GM18867 (cell line): Measurements from ENCODE around the gene ANKFY1.
"Not testable (repeated sequence)": the region's sequence is repeated elsewhere in the genome, so short reads cannot be mapped to it uniquely, and the experiment has no call there.

Source experiments
- ATAC-seq: cut with Tn5 transposase; IDR thresholded peaks from one replicate; pipeline ENCODE4 v1.9.1; 2021; ENCODE audit warnings: mild to moderate bottlenecking, moderate library complexity; ENCODE audit not compliant: unreplicated experiment

ANKFY1 gene

DNA sequence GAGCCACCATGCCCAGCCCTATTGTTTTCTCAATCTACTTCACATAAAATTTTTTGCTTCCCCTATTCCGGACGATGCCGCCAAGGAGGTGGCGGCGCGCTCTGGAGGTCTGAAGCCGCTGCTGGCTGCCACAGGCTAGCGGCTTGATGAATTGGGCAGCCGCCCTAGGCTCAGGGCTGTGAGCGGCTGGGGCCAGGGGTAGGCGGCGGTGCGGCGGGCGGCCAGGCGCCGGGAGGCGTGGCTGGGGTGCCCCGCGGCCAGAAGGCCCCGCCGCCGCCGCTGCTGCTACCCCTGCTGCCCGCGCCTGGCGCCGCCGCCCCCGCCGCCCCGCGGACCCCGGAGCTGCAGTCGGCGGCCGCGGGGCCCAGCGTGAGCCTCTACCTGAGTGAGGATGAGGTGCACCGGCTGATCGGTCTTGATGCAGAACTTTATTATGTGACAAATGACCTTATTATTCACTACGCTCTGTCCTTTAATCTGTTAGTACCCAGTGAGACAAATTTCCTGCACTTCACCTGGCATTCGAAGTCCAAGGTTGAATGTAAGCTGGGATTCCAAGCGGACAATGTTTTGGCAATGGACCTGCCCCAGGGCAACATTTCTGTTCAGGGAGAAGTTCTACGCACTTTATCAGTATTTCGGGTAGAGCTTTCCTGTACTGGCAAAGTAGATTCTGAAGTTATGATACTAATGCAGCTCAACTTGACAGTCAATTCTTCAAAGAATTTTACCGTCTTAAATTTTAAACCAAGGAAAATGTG, 41.7 kb downstream of the ANKFY1 start:
- ATAC-seq, result no peak

DNA sequence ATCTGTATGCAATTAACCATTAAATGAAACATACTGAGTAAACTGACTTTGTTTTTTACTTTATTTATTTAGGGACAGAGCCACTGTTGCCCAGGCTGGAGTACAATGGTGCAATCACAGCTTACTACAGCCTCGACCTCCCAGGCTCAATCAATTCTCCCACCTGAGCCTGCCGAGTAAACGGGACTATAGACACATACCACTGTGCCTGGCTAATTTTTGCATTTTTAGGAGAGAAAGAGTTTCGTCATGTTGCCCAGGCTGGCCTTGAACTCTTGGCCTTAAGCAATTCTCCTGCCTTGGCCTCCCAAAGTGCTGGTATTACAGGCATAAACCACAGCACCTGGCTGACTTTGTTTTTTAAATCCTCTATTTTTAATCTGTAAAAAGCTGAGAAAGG, 42.6 kb downstream of the ANKFY1 start:
- no peak for ATAC-seq

DNA sequence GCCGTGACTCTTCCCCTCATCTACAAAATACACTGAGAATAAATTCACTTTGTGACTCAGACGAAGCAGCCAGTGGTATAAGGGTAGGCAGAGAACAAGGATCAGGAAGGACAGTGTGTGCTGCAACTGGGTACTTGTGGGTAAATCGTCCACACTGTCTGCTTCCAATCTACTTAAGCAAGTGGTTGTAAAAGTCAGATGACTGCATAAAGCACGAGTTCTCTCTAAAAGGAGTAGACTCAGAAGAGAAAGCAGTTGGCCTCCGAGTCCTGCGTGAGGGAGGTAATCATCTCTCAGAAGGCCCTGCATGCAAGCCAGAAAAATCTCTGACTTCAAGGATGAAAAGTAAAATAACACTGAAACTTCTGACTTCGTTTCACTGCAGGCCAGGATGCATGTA, 43.1 kb downstream of the ANKFY1 start:
- ATAC-seq, result no peak

DNA sequence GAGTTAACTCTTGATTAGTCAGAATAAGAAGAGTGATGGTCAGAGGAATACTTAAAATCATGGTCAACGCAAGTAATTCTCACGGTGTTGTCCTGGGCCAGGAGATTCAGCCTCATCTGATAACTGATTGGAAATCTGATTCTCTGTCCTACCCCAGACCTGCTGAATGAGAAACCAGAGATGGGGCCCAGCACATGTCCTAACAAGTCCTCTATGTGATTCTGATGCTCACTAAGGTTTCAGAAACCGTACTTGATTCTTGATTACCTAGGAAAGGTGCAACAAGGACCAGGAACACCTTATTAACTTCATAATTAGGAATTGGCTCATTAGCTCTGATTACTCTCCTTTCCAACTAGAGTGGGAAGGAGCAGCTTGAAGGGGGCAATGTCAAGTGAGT, 44.5 kb downstream of the ANKFY1 start:
- ATAC-seq, result no peak

DNA sequence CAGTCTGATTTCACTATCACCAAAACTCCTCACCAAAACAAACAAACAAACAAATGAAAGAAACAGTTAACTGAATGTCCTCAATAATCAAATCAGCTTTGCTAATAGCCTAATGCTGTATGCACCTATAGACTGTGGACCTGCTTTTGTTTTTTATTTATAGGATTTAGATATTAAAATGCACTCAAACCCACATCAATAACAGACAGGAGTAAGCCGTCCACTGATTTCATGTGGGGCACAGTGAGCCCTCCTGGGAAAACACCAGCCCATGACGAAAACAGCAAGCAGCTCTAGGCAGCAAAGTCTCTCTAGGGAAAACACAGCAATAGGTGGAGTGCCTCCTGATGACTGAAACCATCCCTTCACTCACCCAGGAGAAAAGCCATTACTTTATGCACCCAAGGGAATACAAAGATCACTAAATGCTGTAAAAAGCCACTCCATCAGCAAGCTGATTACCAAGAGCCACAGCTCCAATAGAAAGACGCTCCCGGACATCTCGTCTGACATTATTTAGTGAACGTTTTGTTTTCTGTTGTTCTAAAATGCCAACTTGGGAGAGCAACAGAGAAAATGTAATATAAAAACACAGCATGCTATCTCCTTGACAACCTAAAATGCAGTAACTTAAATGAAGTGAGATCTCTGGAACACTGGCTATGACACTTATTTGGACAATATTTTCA, 47.8 kb downstream of the ANKFY1 start:
- no peak for ATAC-seq

DNA sequence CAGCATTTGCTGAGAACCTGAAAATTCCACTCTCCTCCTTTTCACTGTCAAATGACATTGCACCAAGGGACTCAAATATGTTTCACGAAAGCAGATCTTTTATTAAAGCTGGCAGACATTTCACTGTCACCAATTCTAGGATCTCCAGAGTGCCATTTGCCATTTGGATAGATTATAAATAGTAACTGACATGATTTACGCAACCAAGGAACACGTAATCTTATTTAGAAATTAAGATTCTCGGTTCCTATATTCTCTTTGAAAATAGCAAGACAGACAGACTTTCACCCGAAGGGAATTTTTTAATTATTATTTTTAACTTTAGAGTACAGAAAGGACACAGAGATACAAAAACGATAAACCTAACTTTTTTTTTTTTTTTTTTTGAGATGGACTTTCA, 49.6 kb downstream of the ANKFY1 start:
- ATAC-seq, result no peak

DNA sequence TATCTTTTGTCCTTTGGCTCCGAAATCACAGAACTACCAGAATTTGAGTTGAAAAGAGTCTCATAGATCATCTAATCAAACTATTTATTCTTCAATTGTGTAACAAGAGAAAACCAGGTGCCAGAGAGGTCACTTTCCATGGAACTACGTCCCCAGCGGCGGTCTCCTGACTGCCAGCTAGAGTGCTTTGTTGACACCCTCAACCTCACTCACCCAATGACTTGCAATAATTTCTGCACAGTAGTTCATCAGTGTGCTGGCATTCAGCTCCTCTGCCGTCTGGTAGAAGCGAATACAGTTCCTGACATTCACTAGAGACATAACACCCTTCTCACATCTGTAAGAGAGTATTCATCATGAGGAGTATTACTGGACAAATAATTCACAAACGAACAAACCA, 54.2 kb downstream of the ANKFY1 start:
- ATAC-seq, result no peak

DNA sequence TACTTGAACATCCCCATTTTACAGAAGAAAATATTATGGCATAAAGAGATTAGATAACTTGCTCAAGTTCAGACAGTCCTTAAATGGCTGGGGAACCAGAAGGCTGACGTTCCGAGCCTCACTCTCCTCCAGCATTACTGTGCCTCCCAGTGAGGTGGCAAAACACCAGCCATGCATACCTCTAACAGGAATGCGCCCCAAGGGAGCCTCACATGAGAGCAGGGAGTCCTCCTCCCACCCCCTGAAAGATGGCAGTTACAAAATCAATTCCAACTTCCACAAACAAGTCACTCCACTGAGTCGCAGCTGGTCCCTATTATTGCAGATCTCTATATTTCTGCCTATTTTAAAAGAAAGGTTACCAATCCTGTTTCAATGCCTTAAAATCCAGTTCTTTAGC, 55.5 kb downstream of the ANKFY1 start:
- ATAC-seq, result no peak

DNA sequence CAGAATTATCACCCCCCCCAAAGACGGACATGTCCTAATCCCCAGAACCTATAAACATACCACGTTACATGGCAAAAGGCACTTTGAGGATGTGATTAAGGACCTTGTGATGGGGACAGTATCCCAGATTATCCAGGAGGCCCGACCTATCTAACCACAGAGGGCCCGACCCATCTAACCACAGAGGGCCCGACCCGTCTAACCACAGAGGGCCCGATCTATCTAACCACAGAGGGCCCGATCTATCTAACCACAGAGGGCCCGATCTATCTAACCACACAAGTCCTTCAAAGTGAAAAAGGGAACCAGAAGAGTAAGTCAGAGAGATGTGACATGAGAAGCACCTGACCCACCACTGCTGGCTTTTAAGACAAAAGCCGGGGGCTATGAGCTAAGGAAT, 56.8 kb downstream of the ANKFY1 start:
- no peak for ATAC-seq

DNA sequence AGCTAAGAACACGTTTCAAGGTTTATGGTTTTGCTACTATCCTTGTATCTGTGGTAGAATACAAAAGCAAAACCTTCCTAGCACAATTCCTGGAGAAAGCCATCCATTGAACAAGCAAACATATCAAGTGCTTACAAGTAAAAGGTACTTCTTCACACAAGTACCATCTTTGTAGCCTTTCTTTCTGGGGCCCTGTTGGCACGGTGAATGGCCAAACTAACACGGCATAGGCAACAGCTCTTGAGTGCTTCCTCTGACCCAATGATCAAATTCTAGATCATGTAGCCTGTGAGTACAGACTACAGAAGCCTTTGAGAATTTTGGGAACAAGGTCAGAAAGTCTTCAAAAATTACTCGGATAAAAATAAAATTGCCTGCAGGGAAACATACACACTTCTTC, 57.9 kb downstream of the ANKFY1 start:
- no peak for ATAC-seq

DNA sequence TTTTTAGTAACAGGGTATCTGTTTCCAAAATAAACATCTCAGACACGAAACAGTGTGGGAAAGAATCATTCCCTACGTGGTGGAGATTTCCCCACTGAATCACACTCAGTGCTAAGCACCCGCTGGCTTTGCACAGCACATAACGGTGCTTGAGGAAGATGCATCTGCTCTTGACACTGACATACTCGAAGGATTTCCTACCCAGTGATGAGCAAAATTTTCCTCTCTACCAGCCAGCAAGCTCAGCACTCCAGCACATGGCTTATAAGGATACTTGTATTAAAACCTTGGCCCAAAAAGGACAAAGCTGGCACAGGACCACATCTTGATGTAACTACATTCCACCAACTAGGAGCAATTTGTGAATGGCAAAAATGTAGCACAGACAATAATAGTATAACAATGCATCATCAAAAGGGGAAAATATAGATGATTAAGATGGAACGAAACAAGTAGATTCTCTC, 59.0 kb downstream of the ANKFY1 start:
- ATAC-seq, result no peak

DNA sequence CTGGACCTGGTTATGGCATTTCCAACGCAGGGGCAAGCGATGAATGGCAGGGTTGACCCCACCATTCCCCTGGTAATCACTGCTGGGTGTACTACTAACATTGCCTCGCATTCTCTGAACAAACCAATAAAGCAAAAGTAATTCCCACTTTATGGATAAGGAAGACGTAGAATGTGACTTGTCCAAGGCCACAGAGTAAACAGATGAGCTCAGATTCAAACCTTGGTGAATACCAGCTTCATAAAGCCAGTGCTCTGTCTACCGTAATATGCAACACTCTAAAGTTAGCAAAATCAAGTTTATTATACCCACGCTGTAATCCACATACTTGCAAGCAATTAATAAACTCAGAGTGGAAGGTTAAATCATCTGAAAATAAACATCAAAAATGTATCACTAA, 59.6 kb downstream of the ANKFY1 start:
- no peak for ATAC-seq

DNA sequence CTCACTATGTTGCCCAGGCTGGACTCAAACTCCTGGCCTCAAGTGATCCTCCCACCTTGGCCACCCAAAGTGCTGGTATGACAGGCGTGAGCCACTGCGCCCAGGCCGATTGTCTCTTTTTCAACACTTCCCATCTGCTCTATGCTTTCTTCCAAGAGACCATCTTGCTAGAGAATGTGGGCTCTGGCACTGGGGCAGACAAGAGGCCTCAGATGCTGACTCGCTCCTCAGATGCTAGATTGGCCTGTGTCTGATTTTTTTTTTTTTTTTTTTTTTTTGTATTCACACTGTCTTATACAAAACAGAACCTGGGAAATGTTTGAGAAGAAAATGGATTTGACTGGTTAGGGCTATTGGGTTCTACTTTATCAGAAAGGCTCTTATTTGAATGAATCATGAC, 62.6 kb downstream of the ANKFY1 start:
- ATAC-seq, result no peak

DNA sequence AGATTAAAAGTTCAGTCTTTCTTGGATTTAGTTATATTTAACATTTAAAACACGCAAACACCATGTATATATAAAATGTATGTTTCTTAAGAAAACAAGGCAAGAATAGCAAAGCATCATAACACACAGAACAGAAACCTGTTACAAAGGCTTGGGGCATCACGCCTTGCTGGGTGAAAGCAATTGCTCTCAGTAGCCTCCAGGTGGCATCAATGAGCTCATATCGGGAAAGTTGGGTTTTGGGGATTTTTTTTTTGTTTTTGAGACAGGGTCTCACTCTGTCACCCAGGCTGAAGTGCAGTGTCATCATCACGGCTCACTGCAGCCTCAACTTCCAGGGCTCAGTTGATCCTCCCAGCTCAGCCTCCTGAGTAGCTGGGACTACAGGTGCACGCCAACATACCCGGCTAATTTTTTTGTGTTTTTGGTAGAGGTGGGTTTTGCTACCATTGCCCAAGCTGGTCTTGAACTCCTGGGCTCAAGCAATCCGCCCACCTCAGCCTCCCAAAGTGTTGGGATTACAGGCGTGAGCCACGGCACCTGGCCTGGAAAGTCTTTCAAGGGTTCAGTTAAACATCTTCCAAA, 63.9 kb downstream of the ANKFY1 start:
- ATAC-seq, result no peak

DNA sequence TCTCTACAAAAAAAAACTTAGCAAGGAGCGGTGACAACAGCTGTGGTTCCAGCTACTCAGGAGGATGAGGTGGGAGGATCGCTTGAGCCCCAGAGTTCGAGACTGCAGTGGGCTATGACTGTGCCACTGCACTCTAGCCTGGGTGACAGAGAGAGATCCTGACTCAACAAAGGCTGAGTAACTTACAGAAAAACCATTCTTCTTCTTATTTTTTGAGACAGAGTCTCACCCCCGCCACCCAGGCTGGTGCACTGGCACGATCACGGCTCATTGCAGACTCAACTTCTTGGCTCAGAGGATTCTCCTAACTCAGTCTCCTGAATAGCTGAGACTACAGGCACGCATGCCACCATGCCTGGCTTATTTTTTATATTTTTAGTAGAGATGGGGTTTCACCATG, 64.8 kb downstream of the ANKFY1 start:
- no peak for ATAC-seq

DNA sequence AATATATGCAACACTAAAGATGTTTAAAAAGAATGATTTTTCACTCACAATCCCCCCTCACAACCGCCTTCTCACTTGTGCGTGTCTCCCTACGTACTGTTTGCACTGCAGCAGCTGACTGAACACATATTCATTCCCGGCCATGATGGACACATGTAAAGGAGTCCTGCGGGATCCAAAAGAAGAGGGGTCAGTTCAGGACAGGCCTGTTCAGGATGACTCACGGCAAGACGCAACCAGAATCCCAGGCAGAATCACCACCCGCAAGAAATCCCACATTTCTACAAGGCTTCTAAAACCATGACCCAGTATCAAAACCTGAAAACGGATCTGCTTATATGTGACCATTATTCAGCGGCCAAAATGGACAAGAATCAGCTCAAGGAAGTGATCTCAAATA, 68.5 kb downstream of the ANKFY1 start:
- no peak for ATAC-seq

DNA sequence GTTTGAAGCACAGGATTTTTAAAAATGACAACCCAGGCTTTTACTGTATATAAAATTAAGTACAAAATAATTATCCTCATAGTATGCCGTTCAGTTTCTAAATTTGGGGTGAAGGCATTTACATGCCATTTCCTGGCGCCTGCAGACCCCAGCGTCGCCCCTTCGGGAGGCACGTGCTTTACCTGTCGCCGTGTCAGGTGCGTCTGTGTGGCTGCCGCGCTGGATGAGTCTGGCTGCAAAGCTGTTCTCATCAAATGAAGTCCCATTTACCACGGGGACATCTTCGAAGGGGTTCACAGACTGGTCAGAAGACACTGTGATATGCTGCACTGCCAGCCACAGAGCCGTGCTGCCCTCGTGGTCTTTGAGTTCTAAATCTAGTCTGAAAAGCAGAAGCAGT, 69.0 kb downstream of the ANKFY1 start:
- ATAC-seq, result no peak

DNA sequence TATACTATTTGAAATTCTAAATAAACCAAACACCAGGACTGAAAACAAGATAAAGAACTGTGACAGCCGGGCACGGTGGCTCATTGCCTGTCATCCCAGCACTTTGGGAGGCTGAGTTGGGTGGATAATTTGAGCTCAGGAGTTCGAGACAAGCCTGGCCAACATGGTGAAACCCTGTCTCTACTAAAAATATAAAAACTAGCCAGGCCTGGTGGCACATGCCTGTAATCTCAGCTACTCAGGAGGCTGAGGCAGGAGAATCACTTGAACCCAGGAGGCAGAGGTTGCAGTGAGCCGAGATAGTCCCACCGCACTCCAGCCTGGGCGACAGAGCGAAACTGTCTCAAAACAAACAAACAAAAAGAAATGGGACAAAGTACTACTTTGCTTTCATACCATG, 73.0 kb downstream of the ANKFY1 start:
- not testable (repeated sequence) for ATAC-seq

DNA sequence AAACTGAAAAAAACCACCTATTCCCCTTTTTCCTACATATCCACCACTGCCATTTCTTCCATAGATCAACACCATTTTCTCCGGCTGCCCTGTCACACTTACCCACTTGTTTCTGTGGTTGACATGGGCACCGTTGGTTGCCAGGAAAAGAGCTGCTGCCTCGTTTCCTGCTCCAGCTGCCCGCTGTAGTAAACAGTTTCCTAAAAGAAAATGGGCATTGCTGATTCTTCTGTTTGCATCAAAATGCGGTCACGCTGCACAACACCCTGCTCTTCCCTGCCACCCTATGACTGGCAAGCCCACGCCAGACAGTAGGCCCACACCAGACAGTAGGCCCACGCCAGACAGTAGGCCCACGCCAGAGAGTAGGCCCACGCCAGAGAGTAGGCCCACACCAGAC, 74.5 kb downstream of the ANKFY1 start:
- no peak for ATAC-seq

DNA sequence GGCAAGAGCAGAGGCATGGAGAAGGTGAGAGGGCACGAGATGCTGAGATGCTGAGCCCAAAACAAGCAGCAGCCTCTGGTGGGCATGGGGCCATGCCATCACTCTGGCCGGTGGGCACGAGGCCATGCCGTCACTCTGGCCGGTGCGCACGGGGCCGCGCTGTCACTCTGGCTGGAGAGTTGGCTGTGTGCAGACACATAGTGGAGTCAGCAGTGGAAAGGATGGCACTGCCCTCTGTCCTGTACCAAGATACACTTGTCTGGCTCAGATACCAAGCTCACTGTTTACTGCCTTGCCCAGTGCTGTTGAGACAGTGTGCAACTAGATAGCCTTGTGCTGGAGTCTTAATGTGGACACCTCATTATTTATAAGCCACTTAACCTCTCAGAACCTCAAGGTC, 75.7 kb downstream of the ANKFY1 start:
- no peak for ATAC-seq

DNA sequence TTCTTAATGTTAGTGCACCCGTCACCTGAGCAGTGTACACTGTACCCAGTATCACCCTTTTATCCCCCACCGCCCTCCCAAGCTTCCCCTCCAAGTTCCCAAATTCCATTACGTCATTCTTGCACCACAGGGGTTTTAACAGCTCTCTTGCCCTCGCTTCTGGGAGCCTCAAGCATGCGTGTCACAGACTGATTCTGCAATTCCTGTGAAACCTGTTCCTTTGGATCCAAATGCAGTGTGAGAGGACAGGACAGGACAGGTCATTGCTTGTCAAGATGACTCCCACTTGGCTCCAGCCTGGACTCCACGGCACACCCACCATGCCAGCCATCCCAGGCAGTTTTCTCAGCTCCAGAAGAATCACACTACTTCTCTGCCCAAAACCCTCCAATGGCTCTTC, 76.7 kb downstream of the ANKFY1 start:
- ATAC-seq, result no peak

DNA sequence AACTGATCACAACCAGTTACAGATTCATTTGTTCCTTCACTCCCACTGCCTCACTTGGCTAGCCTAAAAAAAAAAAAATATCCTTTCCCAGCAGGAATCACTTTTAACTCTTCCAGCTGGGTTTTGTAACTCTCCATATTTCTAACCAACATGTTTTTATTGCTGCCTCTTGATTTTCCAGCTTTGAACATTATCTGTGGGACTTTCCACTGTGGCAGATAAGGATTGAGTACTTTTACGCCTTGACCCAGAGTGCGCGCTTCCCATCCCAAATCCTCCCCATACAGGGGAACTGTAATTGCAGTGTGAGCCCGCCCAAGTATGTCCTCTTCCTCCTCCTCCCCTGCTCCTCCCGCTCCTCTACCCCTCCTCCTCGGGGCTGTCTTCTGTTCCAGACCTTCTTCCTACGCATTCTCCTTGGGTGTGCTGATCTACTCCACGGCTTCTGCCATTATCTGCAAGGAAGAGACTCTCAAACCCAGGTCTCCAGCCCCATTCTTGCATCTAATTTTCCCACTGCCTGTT, 77.4 kb downstream of the ANKFY1 start:
- ATAC-seq, result no peak
